Measurements from ENCODE around the gene TSSK2.
A peak's percentile ranks its signal among the peaks of the same experiment; 100 is the strongest.

The TSSK2 gene

DNA sequence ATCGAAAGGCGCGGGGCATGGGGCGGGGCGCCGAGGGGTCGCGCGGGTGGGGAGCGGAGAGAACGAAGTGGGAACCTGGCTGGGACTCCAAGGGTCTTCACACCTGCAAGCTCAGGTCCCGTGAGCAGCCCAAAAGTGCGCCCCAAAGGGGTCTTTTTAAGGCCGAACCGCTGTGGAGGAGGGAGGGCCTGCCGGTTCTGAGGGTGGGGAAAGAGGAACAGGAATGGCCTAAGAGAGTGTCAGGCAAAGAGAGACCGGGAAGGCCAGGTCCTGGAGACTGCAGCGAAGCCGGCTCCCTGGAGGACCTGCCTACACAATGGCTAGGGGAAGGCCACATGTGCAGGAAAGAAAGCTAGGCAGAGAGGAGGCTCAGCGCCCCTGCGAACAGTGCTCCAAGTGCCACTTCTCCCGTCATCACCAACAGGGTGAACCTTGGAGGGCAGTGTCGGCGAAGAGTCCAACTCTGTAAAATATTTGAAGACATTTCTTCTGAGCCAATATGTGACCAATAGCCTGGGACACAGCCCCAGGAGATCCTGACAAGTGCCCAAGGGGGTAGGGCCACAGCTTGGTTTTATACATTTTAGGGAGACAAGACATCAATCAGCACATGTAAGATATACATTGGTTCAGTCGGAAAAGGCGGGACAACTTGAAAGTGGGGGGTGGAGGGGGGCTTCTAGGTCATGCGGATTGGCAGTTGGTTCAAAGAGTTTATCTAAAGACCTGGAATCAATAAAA is 8.2 kb upstream of the TSSK2 start:
- Histone ChIP-seq H3K27me3 (ENCODE audit: control insufficient read depth in 5 of 5, insufficient read depth in 4 of 5, low read length in 5 of 5) (no peaks in the 10 kb centered on the region), H3K4me3 (ENCODE audit: low read depth in 1 of 5, low read length in 5 of 5) (peak overlapping the region; percentile 61 to 95 (median 65)), H3K9ac (ENCODE audit: low read length in 5 of 5) (peak overlapping the region in 4 of 5 donors; percentile 30 to 79 (median 66)), H3K4me1 (ENCODE audit: control insufficient read depth in 5 of 5, insufficient read depth in 5 of 5, low read length in 5 of 5) (peaks cover 9 to 51% (median 43%) of the 10 kb centered on the region in 5 donors), H3K9me3 (ENCODE audit: control insufficient read depth in 5 of 5, low read length in 5 of 5) (no peaks in the 10 kb centered on the region), H3K27ac (ENCODE audit: low read depth, low read length) (no peak overlapping the region), H3K36me3 (ENCODE audit: control insufficient read depth in 5 of 5, insufficient read depth in 5 of 5, low read length in 5 of 5) (peaks cover 0 to 4% (median 0%) of the 10 kb centered on the region in 5 donors)

- no peaks in the 10 kb centered on the region for H3K36me3 ChIP-seq (ENCODE audit: control insufficient read depth in 5 of 5, insufficient read depth in 5 of 5, low read length in 5 of 5)
- no peaks in the 10 kb centered on the region for H3K9me3 ChIP-seq (ENCODE audit: control insufficient read depth in 5 of 5, low read length in 5 of 5)
- H3K27ac ChIP-seq (ENCODE audit: low read depth, low read length) = no peak overlapping the region
- H3K4me1 ChIP-seq (ENCODE audit: control insufficient read depth in 5 of 5, insufficient read depth in 5 of 5, low read length in 5 of 5) = peaks cover 8 to 44% (median 39%) of the 10 kb centered on the region in 5 donors
- no peaks in the 10 kb centered on the region for H3K27me3 ChIP-seq (ENCODE audit: control insufficient read depth in 5 of 5, insufficient read depth in 4 of 5, low read length in 5 of 5)
- no peak overlapping the region for H3K9ac ChIP-seq (ENCODE audit: low read length in 5 of 5)
- no peak overlapping the region for H3K4me3 ChIP-seq (ENCODE audit: low read depth in 1 of 5, low read length in 5 of 5)
These were observed 7.2 kb upstream of the TSSK2 start for GRCh38 chr22:19123936-19124335.

- Histone ChIP-seq H3K9me3 (ENCODE audit: control insufficient read depth in 5 of 5, low read length in 5 of 5) (no peaks in the 10 kb centered on the region), H3K4me3 (ENCODE audit: low read depth in 1 of 5, low read length in 5 of 5) (no peak overlapping the region), H3K27me3 (ENCODE audit: control insufficient read depth in 5 of 5, insufficient read depth in 4 of 5, low read length in 5 of 5) (no peaks in the 10 kb centered on the region), H3K27ac (ENCODE audit: low read depth, low read length) (no peak overlapping the region), H3K9ac (ENCODE audit: low read length in 5 of 5) (no peak overlapping the region), H3K36me3 (ENCODE audit: control insufficient read depth in 5 of 5, insufficient read depth in 5 of 5, low read length in 5 of 5) (no peaks in the 10 kb centered on the region), H3K4me1 (ENCODE audit: control insufficient read depth in 5 of 5, insufficient read depth in 5 of 5, low read length in 5 of 5) (peaks cover 5 to 39% (median 35%) of the 10 kb centered on the region in 5 donors)
These were observed 6.7 kb upstream of the TSSK2 start for GRCh38 chr22:19124377-19124776.

GRCh38 chr22:19125011-19125410 is 6.1 kb upstream of the TSSK2 start:
- Histone ChIP-seq H3K4me1 (ENCODE audit: control insufficient read depth in 5 of 5, insufficient read depth in 5 of 5, low read length in 5 of 5) (peaks cover 5 to 33% (median 29%) of the 10 kb centered on the region in 5 donors), H3K36me3 (ENCODE audit: control insufficient read depth in 5 of 5, insufficient read depth in 5 of 5, low read length in 5 of 5) (no peaks in the 10 kb centered on the region), H3K4me3 (ENCODE audit: low read depth in 1 of 5, low read length in 5 of 5) (no peak overlapping the region), H3K27ac (ENCODE audit: low read depth, low read length) (no peak overlapping the region), H3K9me3 (ENCODE audit: control insufficient read depth in 5 of 5, low read length in 5 of 5) (no peaks in the 10 kb centered on the region), H3K9ac (ENCODE audit: low read length in 5 of 5) (no peak overlapping the region), H3K27me3 (ENCODE audit: control insufficient read depth in 5 of 5, insufficient read depth in 4 of 5, low read length in 5 of 5) (no peaks in the 10 kb centered on the region)

DNA sequence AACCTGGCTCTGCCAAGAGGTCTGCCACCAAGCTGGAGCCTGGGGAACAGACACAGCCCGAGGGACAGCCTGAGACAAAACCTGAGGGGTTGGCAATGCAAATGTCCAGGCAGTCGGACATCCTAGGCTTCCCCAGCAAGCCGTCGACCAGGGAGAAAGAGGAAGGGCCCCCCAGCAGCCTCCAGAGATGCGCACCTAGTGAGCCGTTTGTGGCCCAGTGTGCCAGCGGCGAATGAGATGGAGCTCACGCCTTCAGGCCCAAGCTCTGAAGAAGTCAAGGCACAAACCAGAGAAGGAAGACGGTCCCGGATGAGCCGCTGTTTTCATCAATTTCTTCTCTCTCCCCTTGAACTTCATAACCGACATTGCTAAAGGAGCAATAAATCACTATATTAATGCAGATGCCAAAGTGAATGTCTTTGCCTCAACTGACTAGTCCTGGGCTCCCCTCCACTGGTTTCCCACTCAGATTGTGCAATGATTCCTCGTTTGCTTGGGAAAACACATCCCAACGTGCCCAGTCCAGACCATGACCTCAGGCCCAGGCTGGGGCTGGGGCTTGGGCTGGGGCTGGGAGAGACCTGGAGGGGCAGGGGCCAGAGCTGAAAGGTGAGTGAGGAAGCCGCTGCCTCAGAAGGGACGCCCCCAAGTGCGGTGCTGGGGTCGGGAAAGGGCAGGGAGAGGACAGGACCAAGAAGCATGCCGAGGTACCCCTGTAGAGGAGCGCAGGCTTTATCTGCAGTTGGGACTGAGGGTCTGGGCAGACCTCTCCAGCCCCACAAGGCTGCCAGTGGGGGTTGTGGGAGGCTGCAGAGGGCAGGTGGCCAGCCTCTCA is 5.4 kb upstream of the TSSK2 start:
- Histone ChIP-seq H3K9me3 (ENCODE audit: control insufficient read depth in 5 of 5, low read length in 5 of 5) (no peaks in the 10 kb centered on the region), H3K36me3 (ENCODE audit: control insufficient read depth in 5 of 5, insufficient read depth in 5 of 5, low read length in 5 of 5) (no peaks in the 10 kb centered on the region), H3K27me3 (ENCODE audit: control insufficient read depth in 5 of 5, insufficient read depth in 4 of 5, low read length in 5 of 5) (no peaks in the 10 kb centered on the region), H3K27ac (ENCODE audit: low read depth, low read length) (no peak overlapping the region), H3K4me3 (ENCODE audit: low read depth in 1 of 5, low read length in 5 of 5) (no peak overlapping the region), H3K4me1 (ENCODE audit: control insufficient read depth in 5 of 5, insufficient read depth in 5 of 5, low read length in 5 of 5) (peaks cover 2 to 26% (median 22%) of the 10 kb centered on the region in 5 donors), H3K9ac (ENCODE audit: low read length in 5 of 5) (no peak overlapping the region)

DNA sequence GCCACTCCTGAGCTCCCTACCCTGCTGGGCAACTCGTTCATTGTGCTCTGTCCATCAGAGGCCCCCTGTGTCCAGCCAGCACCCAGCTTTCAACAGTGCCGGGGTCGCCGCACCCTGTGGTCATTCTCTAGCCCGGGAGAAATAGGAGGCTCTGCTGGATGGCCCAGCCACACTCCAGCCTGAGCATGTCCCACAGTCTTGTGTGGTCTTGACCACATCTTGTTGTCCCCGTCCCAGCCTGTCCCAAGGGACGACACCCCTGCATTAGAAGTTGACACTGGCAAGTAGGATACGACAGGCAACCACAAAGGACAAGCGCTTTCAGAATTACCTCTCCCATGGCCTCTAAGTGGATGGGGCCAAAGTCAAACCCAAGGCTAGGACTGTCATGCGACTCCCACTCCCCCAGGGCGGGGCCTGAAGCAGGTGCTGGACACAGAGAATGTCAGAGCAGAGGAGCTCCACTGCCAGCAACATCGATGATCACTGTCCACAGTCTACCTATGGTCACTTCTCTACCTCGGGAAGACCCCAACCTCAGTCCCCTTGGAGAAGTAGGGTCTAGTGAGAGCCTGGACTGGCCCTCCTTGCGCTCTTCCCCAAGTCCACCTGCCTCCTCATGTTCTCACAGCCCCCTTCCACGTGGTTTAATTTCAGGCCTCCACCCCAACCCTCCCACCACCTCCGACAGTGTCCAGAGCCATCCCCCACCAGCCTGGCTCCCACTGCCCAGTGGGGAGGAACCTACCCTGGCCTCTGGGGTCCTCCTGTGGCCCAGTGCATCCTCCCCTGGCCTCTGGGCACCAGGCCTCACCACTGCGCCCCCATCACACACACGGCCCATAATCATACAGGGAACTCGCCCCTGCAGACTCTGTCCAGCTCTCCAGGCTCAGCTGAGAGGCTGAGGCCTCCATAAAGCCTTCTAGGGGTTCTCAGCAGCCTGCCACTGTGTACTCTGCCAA is 4.5 kb upstream of the TSSK2 start:
- Histone ChIP-seq H3K27ac (ENCODE audit: low read depth, low read length) (no peak overlapping the region), H3K4me1 (ENCODE audit: control insufficient read depth in 5 of 5, insufficient read depth in 5 of 5, low read length in 5 of 5) (peaks cover 0 to 17% (median 13%) of the 10 kb centered on the region in 5 donors), H3K4me3 (ENCODE audit: low read depth in 1 of 5, low read length in 5 of 5) (no peak overlapping the region), H3K27me3 (ENCODE audit: control insufficient read depth in 5 of 5, insufficient read depth in 4 of 5, low read length in 5 of 5) (no peaks in the 10 kb centered on the region), H3K9me3 (ENCODE audit: control insufficient read depth in 5 of 5, low read length in 5 of 5) (peaks cover 0 to 2% (median 0%) of the 10 kb centered on the region in 5 donors), H3K9ac (ENCODE audit: low read length in 5 of 5) (no peak overlapping the region), H3K36me3 (ENCODE audit: control insufficient read depth in 5 of 5, insufficient read depth in 5 of 5, low read length in 5 of 5) (peaks cover 0 to 6% (median under 1%) of the 10 kb centered on the region in 5 donors)

DNA sequence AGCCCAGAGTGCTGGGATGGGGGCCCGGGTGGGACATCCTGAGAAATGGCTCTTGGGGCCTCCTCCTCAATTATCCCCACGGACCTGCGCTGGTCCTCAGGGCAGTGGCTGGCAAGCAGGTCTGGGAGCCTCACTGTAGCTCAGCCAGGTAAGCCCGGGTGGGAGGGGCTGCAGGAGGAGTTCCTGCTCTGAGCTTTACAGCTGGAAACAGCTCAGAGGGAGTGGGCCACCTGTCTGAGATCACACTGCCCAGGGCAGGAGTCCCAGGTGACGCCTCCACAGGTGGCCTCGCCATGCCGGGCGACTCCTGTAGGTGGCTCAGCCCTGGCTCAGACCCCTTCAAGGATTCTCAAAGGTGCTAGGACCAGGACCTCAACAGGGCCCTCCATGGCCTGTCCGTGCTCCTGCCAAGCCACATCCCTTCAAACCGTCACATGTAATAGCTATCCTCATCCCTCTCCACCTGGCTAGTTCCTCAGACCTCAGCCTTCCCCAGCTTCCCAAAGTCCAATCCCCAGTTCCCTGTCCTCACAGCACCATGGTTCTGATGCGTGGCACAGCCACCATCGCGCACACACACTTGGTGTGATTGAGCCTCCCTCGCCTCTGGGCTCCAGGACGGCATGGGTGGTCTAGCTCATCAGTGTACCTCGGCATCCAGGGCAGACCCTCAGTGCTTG is 3.6 kb upstream of the TSSK2 start:
- no peaks in the 10 kb centered on the region for H3K27me3 ChIP-seq (ENCODE audit: control insufficient read depth in 5 of 5, insufficient read depth in 4 of 5, low read length in 5 of 5)
- H3K4me1 ChIP-seq (ENCODE audit: control insufficient read depth in 5 of 5, insufficient read depth in 5 of 5, low read length in 5 of 5) = peaks cover 0 to 15% (median 11%) of the 10 kb centered on the region in 5 donors
- no peak overlapping the region for H3K9ac ChIP-seq (ENCODE audit: low read length in 5 of 5)
- H3K4me3 ChIP-seq (ENCODE audit: low read depth in 1 of 5, low read length in 5 of 5) = no peak overlapping the region
- peaks cover 0 to 15% (median 9%) of the 10 kb centered on the region in 5 donors for H3K36me3 ChIP-seq (ENCODE audit: control insufficient read depth in 5 of 5, insufficient read depth in 5 of 5, low read length in 5 of 5)
- no peak overlapping the region for H3K27ac ChIP-seq (ENCODE audit: low read depth, low read length)
- H3K9me3 ChIP-seq (ENCODE audit: control insufficient read depth in 5 of 5, low read length in 5 of 5) = peaks cover 0 to 7% (median 0%) of the 10 kb centered on the region in 5 donors

DNA sequence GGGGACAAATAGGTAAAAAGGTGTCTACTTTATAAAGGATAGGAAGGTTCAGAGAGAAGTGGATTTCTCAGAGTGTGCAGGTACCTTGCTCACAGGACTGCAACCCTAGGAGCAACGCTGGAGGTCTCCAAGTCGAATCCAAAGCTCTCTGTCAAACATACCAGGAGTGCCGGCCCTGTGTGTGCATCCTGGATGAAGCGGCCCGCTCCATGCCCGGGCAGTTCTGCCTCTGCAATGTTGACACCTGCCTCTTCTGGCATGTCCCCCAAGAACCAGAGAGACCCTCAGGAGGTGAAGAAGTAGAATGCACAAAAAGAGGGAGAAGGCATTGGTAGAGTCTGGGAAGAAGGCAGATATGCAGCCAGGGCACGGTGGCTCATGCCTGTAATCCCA is 3.1 kb upstream of the TSSK2 start:
- Histone ChIP-seq H3K27me3 (ENCODE audit: control insufficient read depth in 5 of 5, insufficient read depth in 4 of 5, low read length in 5 of 5) (no peaks in the 10 kb centered on the region), H3K27ac (ENCODE audit: low read depth, low read length) (no peak overlapping the region), H3K4me3 (ENCODE audit: low read depth in 1 of 5, low read length in 5 of 5) (no peak overlapping the region), H3K9me3 (ENCODE audit: control insufficient read depth in 5 of 5, low read length in 5 of 5) (peaks cover 0 to 7% (median 0%) of the 10 kb centered on the region in 5 donors), H3K9ac (ENCODE audit: low read length in 5 of 5) (no peak overlapping the region), H3K36me3 (ENCODE audit: control insufficient read depth in 5 of 5, insufficient read depth in 5 of 5, low read length in 5 of 5) (peaks cover 0 to 20% (median 13%) of the 10 kb centered on the region in 5 donors), H3K4me1 (ENCODE audit: control insufficient read depth in 5 of 5, insufficient read depth in 5 of 5, low read length in 5 of 5) (peaks cover 0 to 11% (median 6%) of the 10 kb centered on the region in 5 donors)
